Endothelial cell of umbilical vein (primary cell): Measurements from ENCODE around the gene ENGASE.

ENCODE experiments used
- CTCF ChIP-seq, 2 donors: IDR thresholded peaks; 1 replicate in 1 of 2; 2 replicates in 1 of 2; pipeline ENCODE4 v1.5.1; 2011; ENCODE audit warnings: low read length in 2 of 2, mild to moderate bottlenecking in 2 of 2, moderate library complexity in 2 of 2, control low read depth in 1 of 2, inconsistent platforms in 1 of 2, low read depth in 1 of 2; ENCODE audit not compliant: insufficient read depth in 1 of 2; ENCODE audit errors: extremely low read depth in 1 of 2
- EZH2 ChIP-seq: IDR thresholded peaks from 2 replicates; pipeline ENCODE4 v1.6.1; 2012; ENCODE audit warnings: borderline replicate concordance, low read depth, mild to moderate bottlenecking, moderate library complexity, low read length, inconsistent platforms; ENCODE audit not compliant: severe bottlenecking
- POLR2A ChIP-seq: IDR thresholded peaks from 2 replicates; pipeline ENCODE4 v1.6.1; 2012; ENCODE audit warnings: low read depth, mild to moderate bottlenecking, control low read depth, low read length
- POLR2AphosphoS5 ChIP-seq: IDR thresholded peaks from 2 replicates; pipeline ENCODE4 v1.6.1; 2012; ENCODE audit warnings: low read depth, mild to moderate bottlenecking, control low read depth, low read length, moderate library complexity; ENCODE audit not compliant: insufficient read depth

GRCh38 chr17:79046197-79046915, 28.3 kb upstream of the ENGASE start:
- TF ChIP-seq CTCF (IDR thresholded peaks at IDR 0.05; ENCODE audit: extremely low read depth in 1 of 2, insufficient read depth in 1 of 2, low read depth in 1 of 2, low read length in 2 of 2) = no peak
- TF ChIP-seq POLR2AphosphoS5 = no peak
- no peak for TF ChIP-seq POLR2A
- TF ChIP-seq EZH2 = no peak
